Fibroblast of gingiva (primary cell): Measurements from ENCODE around the gene TSHZ2.

ENCODE experiments used
- DNase-seq: peaks from one replicate; pipeline ENCODE4 v3.0.0-alpha.2; 2011; ENCODE audit warnings: low read depth

Gene TSHZ2

DNA sequence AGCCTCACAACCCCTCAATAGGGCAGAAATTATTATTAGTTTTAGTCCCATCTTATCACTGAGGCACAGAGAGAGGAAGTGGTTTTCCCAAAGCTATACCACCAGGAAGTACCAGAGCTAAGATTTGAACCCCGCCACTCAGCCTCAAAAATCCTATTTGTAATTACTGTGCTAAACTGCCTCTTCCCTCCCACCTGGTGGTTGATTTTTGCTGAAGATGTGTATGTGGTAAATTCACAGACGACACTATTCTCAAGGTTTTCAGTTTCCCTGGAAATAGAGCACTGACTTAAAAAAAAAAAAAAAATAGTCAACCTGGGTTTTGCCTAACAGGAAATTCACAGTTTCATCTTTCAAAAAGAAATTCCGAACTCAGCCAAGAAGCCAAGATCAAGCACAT is 57.9 kb downstream of the TSHZ2 start:
- no peak for DNase-seq

DNA sequence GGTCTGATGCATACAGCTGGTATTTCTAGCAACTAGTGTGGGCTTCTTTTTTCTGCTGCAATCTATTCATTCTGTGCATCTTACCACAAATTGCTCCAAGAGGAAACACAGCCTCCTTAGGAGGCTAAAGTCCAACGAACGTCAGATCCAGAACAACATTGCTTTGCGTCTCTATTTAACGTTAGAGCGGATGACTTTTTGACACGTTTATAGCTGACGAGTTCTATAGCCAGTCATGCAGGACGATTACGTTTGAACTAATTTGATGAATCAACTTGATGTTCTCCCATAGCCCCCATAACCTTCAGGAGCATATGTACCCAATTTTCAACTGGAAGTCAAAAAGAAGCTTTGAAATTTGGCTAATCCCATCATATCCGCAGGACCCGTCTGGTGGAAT is 59.9 kb downstream of the TSHZ2 start:
- DNase-seq, result no peak

DNA sequence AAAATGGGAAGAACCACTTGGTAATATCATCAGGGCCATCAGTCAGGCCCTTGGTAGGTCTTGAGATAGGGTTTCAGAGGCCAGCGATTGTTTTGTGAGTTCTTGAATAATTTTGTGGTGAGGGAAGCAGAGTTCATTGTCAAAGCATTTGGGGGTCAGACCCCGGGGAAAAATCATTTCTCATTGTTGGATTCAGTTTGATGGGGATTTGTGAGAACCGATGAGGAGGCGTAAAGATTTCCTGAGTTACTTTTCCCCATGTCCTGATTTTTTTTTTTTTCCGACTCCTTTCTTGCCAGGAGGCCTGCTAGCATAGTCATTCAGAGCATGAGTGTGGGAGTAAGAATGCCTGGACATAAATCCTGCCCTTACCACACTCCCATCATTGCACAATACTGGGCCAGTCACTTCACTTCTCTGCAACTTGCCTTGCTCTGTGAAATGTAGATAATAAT is 60.3 kb downstream of the TSHZ2 start:
- peak; percentile 51 for DNase-seq

GRCh38 chr20:53033176-53033575 is 61.0 kb downstream of the TSHZ2 start:
- DNase-seq, result no peak

DNA sequence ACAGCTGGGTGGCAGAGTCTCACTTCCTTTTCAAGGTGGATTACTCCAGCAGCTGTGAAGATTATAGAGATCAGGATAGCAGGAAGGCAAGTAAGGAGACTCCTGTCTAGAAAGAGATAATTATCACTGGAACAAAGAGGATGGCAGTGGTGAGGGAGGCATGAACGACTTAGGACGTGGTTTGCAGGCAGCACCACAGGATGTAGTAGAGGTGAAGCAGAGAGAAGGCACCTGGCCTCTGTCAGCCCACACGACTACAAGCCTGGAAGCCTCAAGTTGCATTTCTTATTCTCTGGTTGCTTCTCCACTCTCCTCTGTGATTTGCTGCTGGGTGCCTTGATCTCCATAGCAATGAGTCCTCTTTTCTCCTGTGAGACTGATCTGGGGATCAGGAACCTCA is 62.7 kb downstream of the TSHZ2 start:
- DNase-seq, result no peak

DNA sequence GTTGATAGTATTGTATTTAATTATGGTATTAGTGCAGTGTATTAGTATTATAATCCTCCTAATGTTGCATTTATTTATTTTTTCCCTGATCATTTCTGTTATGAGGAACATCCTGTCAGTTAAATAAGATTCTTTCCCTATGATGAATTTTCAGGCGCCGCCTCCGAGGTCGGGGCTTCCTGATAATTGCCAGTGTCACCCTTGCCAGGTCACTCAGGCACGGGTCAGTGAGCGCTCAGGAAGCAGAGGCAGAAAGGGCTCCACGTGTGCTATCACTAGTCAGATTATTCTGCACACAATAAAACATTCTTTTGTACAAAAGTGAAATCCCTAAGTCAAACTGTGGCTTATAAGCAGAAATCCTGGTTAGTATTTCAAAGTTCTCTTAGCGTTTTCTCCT is 64.8 kb downstream of the TSHZ2 start:
- no peak for DNase-seq

GRCh38 chr20:53037621-53038020 is 65.5 kb downstream of the TSHZ2 start:
- no peak for DNase-seq

- no peak for DNase-seq
Measured at GRCh38 chr20:53038299-53038698, 66.1 kb downstream of the TSHZ2 start.

- DNase-seq, result no peak
Measured at GRCh38 chr20:53040693-53041589, 68.8 kb downstream of the TSHZ2 start.

GRCh38 chr20:53042521-53042920 is 70.4 kb downstream of the TSHZ2 start:
- DNase-seq, result no peak

DNA sequence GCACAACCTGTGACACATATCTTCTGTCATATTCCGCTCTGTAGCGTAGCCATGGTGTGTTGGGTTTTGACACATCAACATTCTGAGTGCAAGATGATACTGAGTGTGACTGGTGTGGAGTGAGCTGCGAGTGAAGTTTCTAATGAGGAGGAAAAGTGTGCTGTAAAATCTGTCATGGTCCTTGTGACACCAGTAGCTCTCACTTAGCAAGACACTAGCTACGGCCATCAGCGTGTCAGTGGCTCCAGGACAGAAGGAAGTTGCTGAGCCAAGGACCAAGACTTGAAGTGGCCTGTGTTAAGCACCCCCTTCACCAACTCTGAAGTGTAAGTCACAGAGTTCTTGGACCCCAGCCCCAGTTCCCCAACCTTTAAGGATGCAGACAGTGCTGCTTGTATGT is 72.1 kb downstream of the TSHZ2 start:
- no peak for DNase-seq

DNA sequence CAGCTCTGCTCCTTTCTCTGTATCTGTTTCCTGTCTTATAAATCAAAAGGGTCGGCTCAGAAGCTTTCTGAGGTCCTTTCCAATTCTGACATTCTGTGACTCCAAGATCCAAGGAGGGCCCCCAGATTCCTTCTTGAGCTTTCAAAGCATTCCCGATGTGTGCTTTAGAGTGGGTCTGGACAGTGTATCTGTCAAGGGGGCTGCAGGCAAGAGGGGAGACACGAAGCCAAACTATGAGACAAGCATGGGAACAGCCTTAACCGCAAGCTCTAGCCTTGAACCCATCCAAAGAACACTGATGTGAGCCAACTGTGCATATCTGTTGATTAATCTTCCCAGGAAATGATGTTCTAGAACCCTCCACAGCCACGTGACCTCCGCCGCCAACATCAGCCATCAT is 73.8 kb downstream of the TSHZ2 start:
- no peak for DNase-seq

DNA sequence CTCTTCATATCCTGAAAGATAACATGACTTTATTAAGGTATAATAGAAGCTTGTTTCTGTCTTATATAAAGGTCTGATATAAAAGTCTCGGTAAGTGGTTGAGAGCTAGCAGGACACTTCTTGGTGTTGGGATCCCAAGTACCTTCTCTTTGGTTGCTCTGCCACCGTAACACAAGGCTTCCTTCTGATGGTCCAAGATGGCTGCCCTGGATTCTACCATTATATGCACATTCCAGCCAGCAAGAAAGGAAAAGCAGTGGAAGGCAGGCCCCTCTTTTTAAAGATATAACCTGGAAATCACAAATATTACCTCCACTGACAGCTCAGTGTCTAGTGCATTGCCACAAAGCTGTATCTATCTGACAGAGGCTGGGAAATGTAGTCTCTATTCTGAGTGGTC is 75.0 kb downstream of the TSHZ2 start:
- DNase-seq, result no peak

DNA sequence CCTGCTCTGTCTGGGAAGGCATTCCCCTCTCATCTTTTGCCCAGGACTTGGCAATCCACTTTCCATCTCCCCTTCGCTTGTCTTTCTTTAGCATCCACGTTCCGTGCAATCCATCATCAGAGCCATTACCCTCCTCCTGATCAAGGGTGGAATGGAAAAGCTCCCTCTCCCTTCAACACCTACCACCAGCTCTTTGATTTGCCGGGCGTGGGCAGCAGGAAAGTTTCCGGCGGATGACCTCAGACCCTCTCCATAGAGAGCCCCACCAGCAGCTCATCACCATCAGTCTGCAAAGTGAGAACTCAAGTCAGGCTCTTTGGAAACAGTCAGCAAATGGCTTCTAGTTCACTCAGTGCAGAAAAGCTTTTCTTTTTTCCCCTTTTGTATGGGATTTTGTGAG is 76.2 kb downstream of the TSHZ2 start:
- no peak for DNase-seq

GRCh38 chr20:53050338-53050737 is 78.2 kb downstream of the TSHZ2 start:
- DNase-seq, result no peak

- no peak for DNase-seq
Measured at GRCh38 chr20:53052380-53052779, 80.2 kb downstream of the TSHZ2 start.

- DNase-seq, result no peak
Measured at GRCh38 chr20:53053595-53053994, 81.4 kb downstream of the TSHZ2 start.

DNA sequence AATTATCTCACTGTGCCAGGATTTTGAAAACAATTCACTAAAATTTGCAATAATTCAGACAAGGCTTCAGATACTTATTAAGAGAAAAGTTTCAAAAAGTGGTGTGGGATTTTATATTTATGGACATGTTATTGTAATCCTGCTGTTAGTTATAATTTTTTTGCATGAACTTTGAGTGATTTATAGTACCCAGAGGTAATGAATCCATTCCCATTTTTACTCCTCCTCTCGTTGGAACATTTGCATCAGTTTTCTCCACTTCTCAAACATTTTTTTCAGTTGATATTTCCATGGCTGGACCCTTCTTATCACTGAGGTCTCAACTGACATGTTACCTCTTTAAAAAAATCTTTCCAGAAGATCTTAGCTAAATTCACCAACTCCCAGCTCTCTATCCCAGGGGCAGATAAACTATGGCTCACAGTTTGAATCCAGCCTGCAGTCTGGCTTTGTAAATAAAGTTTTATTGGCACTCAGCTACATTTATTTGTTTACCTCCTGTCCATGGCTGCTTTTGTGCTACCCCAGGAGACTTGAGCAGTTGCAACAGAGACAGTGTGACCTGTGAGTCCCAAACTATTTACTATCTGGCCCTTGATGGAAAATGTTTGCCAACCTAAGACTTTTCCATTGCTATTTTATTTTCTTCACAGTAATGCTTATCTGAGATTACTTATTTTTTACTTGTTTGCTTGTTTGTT is 83.4 kb downstream of the TSHZ2 start:
- no peak for DNase-seq

GRCh38 chr20:53057579-53057978 is 85.4 kb downstream of the TSHZ2 start:
- DNase-seq, result no peak

DNA sequence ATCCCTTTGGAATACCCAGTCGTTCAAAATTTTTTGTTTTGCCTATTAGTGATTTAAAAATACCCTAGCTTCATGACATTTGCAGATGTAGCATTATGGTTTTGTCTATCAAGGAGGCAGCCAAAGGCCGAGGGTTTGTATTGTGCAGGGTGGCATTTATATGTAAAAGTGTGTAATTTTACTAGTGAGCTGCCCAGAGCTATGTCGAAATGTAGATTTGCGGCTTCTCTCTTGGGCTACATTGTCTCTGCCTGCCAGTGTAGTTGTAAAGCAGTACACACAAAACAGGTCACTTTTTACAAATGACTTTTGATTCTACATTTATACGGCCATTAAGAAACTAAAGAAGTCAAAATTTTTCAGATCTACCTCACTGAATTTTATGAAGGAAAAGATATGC is 87.7 kb downstream of the TSHZ2 start:
- DNase-seq, result no peak

DNA sequence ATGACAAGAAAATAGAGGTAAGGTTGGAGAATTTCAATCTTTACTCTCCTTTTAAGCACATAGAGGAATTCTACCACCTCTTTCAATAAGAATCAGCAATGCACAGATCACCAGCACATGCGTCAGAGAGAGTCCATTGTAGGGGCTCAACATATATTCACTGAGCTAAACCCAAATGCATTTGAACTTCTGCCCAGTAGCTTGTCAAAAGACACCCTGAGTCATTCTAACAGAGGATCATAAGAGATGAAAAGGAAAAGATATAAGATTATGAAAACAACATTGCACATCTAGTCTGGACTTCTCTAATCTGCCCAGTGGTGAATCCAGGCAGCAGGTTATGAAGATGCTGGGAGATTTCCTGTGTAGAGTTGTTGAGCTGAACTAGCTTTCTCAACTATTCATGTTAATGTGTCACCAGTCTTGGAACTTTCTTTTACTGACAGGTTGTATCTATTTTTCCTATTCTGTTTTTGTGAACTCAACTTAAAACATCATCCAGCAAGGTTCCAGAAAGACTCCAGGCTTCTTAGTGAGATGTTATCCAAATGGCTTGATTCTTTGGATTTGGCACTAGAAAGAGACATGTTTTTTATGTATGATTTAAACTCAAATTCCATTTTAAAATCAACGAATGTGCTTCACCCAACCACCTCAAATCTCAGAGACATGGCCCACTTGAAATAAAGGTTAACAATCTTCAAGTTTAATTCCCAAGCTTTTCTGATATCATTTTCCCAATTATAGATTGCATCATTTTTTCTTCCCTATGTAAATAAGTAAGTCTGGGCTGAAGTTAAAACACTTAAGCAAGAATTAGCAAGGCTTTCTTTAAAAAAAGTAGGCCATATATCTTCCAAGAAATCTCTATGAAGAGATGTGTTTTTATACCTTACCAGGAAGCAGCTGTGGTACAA is 89.3 kb downstream of the TSHZ2 start:
- DNase-seq, result no peak

- DNase-seq, result no peak
Measured at GRCh38 chr20:53064935-53065334, 92.8 kb downstream of the TSHZ2 start.
